Esophagus squamous epithelium (tissue), 4 donors: Measurements from ENCODE around the gene HECTD4.

Experiments used
- CTCF ChIP-seq, 6 experiments: fragments of 450-650 bp in 4 of 6; fragments of 200-600 bp in 2 of 6; sonication (generic) in 2 of 6; IDR thresholded peaks; one replicate each; pipeline ENCODE4 v1.5.1; 2016 to 2019; ENCODE audit warnings: antibody characterized with exemption in 6 of 6, mild to moderate bottlenecking in 4 of 6, moderate library complexity in 4 of 6
- POLR2A ChIP-seq, 4 donors: fragments of 450-650 bp; IDR thresholded peaks; one replicate each; pipeline ENCODE4 v1.6.1; 2017; ENCODE audit warnings: antibody characterized with exemption in 4 of 4, mild to moderate bottlenecking in 4 of 4, moderate library complexity in 3 of 4

- TF ChIP-seq CTCF (IDR thresholded peaks at IDR 0.05) (no peak), POLR2A (IDR thresholded peaks at IDR 0.05) (no peak)
Measured at GRCh38 chr12:112270673-112271072, 111.6 kb downstream of the HECTD4 start.
